ENCODE measurements around the gene FHIT.

The FHIT gene

DNA sequence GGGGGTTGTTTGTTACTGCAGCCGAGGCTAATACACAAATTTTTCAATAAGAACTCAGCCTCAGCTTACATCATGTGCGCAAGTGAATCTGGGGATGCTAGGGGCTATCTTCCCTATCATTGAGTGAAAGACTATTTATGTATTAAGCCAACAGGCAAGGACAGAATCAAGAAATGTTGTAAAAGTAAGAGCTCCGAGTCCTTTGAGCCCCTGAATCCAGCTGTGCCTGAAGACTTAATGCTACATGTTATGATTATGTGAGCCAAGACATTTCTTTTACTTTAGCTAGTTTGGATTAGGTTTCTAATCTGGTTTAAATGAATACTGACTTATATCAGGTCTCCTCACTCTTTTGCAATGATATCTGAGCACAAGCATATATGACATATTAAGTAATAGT, 1418.5 kb downstream of the FHIT start:
- intact Hi-C loops (cut with DNase I) = no loop called here
- DNase-seq = no peak

DNA sequence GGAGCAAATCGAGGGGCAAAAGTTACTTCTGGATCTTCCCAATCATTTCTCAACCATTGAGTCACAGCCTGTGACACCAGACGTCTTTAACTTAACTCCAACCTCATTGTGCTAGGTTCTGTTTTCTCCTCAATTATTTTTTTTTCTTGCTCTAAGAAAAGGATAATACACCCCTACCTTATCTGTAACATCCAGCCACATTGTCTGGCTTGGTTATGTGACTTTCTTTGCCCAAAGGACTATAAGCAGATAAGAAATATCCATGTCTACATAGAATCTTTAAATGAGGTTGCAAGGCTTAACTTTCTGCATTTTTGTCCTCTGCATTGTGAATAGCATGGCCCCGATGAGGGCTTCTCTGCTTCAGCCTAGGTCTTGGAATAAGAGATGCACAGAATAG, 1419.0 kb downstream of the FHIT start:
- intact Hi-C loops (cut with DNase I) = no loop called here
- no peak for DNase-seq

DNA sequence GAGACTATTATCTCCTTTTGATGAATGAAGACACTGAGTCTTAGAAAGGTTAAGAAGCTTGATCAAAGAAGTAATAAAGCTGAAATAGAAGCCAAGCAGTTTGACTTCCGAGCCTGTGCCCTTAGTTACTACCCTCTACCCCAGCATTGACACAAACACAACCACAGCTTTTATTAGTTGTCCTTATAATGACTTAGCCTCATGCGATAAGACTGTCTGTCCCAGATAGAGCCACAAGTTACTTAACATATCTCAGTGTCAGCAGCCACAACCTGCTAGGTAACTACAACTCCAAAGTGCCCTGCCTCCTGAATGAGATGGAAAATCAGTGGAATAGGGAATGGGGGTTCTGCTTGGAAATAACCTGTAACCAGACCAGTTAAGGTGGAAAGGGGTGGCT, 1419.9 kb downstream of the FHIT start:
- intact Hi-C loops (cut with DNase I) = no loop called here
- no peak for DNase-seq

DNA sequence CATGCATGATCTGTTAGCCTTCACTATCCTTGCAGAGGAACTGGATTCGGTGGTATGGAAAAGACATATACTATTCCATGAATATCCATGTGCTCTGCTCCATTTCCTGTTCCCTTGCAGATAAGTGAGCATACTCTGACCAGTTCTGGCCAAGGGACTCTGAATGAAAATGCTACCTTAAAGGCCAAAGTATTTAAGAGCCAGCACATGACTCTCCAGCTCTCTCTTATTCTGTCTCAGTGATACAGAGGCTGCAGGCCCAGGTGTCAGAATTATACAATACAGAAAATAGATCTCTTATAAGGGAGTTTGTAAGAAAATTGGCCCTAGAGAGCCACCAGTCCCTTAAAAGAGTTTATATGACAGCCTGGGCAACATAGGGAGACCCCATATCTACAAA, 1421.7 kb downstream of the FHIT start:
- intact Hi-C loops (cut with DNase I) = no loop called here
- no peak for DNase-seq

DNA sequence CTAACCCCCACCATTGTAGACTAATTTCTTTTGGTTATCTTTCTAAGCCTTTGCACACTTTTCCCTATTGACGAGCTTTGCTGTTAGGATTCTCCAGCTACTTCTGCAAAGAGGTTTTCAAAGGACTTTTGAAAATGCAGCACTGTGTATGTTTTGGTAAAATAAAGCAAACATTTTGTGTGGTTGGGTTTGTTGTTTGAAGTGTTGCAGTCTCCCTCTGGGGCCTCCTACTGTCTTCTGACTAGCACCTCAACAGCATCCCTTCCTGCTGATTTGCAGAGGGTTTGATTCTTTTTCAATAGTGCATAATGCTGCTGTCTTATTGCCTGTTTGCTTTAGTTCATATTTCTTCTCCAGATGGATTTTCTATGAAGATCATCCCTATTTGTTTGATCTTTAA, 1426.4 kb downstream of the FHIT start:
- intact Hi-C loops (cut with DNase I) = no loop called here
- no peak for DNase-seq

DNA sequence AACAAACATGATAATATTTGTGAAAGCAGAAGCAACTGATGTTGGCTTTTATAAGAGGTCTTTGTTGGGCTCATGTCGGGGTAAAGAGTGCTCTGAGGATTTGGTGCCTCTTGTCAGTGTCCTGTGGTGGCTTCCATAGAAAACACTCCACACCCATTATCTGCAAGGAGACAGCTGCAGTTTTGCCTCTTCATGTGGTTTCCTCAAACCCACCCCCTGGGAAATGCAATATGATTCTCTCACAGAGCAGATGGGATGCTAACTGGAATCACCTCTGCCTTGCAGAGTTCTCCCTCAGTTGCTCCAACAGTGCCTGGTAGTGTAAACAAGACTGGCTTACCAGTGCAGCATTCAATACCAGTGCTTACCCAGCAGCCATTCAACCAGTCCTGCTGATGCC, 1430.0 kb downstream of the FHIT start:
- intact Hi-C loops (cut with DNase I) = no loop called here
- DNase-seq = no peak

DNA sequence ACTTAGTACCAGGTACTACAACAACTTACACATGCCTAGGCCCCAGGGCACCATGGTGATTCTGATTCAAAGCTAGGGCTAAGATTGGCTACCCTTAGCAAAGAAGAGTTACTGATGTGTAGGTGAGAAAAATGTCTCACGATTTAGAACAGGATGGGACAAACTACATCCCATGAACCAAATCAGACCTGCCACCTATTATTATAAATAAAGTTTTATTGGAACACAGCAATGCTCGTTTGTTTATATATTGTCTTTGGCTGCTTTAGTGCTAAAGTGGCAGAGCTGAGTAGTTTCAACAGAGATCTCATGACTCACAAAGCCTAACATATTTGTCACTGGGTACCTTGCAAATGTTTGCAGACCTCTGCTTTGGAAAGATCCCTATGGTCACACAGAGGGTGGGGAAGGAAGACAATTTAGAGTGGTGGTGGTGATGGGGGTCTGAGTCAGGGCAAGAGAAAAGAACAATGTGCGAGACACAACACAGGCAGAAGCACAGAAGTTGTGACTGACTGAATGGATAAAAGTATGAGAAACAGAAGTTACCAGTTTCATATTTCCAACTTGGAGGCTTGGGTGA, 1430.8 kb downstream of the FHIT start:
- DNase-seq = no peak
- intact Hi-C loops (cut with DNase I) = no loop called here

DNA sequence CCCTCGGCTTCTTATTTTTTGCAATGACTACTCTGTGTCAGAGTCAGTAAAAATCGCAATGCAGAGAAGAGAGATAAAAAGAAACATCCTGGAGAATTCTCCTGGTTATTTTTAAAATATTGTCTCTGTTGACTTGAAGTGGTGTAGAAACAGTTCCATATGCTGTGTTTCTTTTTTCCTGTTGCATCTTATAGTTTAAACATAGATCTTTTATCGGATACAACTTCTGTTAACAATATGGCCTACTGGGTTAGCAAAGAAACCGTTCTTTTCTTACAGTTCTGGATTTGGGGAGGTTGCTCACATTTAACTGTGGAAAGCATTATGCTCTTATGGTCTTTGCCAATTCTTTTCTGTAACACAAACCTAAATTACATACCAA, 1432.3 kb downstream of the FHIT start:
- intact Hi-C loops (cut with DNase I) = no loop called here
- DNase-seq = no peak

DNA sequence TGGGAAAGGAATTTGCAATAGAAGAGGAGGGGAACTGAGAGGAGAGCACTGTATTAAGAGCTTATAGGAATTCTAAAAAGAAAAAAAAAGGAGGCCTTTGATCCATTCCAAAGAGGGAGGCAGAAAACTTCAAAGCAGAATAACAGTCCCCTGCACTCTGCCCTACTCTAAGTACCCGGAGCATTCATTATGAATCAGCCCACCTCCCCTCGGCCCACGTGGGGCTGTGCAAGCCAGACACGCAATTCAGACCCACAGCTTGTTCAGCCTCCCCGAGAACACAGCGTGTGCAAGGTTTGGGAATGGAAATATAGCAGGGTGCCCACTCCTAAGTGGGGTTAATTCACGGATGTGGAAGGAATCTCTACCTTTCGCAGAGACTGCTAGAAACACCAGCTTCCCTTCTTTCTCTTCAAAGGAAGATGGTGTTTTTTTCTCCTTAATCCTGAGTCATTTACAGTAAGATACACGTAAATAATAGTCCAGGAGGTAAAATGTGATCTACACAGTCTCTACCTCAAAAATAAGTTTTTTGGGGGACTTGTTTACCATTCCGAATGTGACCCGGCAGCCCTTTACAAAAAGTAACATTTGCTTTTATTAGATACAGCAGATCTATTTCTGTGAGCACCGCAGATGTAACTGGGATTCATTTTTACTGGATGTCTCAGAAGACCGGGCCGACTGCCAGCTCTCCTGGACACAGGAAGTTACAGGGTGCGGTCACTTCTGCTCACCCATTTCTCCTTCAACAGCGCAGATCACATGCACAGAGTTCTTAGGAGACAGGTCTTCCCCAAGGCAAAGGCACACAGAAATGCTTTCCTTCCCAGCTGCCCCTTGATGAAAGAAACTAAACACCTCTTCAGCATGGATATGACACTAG, 1433.0 kb downstream of the FHIT start:
- intact Hi-C loops (cut with DNase I) = no loop called here
- peak in 27 of 42 donors; percentile 8 to 66 (median 28) for DNase-seq

DNA sequence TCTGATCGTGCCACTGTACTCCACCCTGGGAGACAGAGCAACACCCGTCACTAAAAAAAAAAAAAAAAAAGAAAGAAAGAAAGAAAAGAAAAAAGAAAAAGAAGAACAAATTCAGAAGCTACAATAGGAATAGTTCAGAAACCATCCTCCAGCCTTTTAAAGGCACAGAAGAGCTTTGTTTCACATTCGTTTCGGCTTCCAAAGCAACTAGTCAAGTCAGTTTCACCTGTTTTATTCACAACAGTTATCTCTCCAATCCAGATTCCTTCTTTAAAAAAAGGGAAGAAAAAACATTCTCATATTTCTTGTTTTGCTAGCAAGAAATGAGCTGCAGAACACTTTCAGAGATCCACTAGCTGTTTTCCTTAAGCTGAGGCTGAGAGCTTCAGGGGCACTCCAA, 1433.7 kb downstream of the FHIT start:
- intact Hi-C loops (cut with DNase I) = no loop called here
- no peak for DNase-seq

DNA sequence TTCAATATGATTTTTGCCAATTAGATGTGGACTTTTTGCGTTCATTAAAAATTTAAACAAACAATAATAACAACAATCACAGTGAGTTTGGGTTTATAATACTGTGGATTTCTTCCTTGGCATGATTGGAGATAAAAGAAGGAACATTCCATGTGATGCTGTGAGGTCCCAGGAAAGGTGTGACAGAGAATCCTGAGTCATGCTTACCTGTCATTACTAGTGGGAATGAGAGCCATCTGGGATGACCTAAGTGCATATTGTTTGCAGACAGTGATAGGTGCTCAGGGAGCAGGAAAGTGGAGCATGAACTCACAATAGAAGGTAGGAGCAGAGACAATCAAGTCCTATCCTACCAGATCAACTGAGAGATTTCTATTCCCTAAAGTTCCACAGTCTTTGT, 1434.9 kb downstream of the FHIT start:
- no peak for DNase-seq
- intact Hi-C loops (cut with DNase I) = no loop called here

DNA sequence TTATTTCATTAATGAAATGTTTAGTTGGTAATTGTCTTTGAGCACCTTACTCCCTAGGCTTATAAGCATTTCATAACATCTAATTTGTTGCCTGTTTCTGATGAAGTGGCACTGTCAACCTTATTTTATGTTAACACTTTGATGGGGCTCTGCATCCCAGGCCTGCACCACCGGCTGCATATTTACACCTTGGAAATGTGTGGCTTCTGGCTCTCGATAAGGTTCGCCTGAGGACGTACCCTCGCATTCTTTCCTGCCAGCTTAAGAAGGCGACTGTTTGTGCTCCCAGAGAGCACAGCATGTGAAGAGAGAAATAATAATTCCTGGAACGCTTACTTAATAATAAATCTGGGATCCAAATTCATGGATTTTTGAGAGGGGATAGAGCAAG, 1438.1 kb downstream of the FHIT start:
- intact Hi-C loops (cut with DNase I) = no loop called here
- no peak for DNase-seq

DNA sequence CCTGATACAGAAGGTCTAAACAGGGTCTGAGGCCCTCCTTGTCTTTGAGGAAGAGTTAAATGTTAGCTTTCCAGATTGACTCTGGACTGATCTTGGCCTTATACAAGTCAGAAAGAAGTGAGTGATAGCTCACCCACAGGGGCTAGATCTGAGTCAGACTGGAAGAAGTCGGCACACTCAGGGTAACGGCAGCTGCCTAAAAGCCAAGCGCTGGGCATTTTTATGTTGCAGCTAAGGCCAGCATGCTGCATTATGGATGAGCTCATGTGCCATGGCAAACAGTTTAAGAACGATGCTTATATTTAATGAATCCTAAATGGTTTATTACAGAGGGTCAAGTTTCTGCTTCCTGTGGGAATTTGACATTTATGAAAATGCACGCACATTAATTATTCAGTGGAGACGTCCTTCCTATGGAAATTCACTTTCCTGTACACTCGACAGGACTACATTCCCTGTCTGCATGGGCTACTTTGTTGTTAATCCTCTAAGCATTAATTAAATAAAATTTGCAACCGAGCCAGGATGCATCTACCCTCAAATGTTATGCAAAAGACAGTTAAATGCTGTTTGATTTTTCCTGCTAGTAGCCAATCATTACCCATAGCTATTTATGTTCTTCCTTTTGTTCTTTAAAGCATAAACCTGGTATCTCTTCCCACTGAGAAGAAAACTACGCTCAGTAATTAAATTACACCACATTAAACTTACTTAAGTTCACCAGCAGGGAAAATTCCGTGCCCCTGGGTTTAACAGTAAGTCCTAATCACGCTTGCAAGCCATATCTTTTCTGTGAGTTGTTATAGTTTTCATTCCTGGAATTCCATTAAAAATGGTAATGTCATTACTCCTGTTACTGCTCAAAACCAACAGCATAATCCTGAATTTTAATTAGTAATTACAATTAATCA, 1438.8 kb downstream of the FHIT start:
- no peak for DNase-seq
- intact Hi-C loops (cut with DNase I) = no loop called here

DNA sequence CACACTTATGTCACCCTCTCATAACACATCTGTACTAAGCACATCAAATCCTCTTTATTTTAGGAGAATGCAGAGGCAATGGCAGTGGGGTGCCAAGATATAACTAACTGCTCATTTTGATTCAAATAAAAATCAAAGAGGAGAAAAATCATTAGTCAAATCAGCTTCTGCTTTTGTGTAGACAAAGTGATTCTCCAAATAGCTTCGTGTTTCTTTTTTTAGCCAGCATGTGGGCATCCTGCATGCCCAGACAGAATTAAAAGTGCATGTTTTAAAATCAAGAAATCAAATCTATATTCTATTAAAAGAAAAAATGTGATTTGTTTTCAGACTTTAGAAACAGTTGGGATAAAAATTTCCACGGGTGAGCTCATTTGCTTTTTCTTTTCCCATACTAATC, 1440.1 kb downstream of the FHIT start:
- no peak for DNase-seq
- intact Hi-C loops (cut with DNase I) = no loop called here

DNA sequence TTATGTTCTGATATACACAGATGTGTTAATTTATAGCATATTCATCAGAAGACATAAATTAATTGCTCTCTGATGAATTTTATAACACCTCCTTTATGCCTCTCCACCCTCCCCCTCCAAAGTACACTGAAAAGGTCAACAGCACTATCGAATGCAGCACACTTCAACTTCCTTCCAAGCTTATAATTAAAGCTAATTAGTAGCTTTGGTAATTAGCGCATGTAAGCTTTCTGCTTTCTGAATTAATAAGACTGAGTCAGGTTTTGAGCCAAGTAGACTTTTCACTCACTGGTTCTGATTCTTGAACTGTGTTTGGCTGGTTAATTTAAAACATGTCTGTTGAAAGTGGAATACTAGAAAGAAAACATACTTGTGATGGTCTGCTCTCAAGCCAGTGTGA, 1440.6 kb downstream of the FHIT start:
- intact Hi-C loops (cut with DNase I) = no loop called here
- no peak for DNase-seq

DNA sequence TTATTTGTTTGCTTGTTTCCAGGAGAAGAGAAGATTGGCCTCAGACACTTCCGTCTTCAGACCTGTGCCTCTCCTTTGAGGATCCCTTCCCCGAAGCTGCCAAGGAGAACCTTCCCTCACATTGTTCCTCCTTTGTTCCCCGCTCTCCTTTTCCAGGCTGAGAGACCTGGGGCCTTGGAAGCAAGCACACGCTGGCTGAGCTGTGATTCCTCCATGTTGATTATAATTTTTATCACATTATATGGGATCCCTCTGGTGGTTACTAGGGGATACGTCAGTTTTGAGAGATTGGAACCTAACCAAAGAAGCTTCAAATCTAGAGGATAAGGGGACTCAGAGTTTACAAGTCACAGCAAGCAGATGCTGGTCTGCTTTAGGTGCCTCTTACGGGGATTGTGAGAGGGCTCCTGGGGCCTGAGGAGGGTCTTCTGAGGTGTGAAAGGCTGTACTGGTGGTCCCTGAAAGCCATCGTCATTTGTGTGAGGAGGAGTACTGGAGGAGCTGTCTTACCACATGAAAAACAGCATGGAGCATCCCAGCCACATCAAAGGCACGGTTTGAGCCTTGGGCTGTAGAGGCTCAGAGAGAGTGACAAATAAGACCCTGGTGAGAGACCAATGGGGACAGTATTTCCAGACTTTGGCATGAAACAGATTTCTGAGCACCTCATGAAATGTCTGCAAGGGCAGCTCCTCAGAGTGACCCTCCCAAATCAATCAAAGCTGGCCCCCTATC, 1441.4 kb downstream of the FHIT start:
- intact Hi-C loops (cut with DNase I) = no loop called here
- DNase-seq = peak in 7 of 42 donors; percentile 2 to 43 (median 12)

DNA sequence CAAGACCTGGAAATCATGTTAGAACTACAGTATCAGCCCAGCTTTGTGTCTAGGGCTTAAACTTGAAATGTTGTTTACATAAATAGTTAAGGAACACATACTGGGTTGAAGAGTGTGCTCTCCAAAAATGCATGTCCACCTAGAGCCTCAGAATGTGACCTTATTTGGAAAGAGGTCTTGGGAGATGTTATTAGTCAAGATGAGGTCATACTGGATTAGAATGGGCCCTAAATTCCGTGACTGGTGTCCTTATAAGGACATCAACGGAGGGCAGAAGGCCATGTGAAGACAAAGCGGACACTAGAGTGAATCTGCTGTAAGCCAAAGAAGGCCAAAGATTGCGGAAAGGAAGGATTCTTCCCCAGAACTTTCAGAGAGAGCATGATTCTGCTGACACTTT, 1442.2 kb downstream of the FHIT start:
- intact Hi-C loops (cut with DNase I) = no loop called here
- DNase-seq = no peak

DNA sequence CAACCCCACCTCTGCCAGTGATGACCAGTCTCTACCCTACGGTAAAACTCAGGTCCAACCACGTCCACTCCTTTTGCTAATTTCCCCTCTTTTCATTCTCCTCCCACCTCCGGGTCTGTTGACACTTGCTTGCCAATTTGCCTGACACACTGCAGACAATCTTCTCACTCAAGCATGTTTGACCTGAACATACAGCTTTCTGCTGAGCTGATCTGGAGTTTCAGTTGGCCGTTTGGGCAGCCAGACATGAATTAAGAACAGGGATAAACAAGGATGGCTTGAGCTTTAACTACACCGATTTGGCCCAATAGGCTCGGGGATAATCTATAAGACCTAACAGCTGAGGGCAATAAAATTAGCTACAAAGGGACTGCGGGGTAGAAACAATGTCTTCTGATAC, 1442.8 kb downstream of the FHIT start:
- intact Hi-C loops (cut with DNase I) = no loop called here
- DNase-seq = no peak

DNA sequence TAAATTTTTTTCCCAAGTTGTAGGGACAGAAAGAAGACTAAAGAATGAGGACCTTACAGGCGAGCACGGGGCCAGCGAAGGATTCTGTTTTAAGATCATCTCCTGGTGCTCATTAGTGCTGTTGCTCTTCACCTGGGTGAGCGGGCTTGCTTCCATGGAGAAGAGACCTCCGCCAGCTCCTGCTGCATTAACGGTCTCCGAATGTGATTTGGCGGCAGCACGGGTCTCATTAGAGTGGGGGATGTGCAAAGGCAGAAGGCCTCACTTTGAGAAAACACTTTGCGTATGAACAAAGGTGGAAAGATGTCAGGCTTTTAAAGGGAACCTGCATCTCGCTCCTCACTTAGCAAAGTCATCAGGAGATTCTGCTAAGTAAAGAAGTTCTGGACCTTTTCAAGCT, 1448.0 kb downstream of the FHIT start:
- intact Hi-C loops (cut with DNase I) = no loop called here
- DNase-seq = no peak
